ENCODE data around the gene PALS1.
"Not testable (repeated sequence)": the region's sequence is repeated elsewhere in the genome, so short reads cannot be mapped to it uniquely, and the experiment has no call there.

Gene PALS1

DNA sequence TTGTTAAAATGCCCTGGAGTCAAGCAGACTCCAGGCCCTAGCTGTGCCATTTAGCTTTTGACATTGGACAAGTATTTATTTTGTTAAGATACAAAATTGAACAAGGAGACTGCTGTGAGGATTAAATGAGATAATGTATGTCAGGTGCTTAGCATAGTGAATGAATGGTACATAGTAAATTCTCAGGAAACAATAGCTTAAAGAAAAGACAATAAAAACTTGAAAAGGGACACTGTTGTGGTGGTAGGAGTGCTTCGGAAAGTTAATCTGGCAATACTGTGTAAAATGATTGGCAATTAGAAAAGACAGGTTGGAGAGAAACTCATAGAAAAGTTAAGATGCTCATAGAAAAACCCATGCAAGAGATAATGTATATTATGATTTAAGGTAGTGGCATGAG lies 19.7 kb downstream of the PALS1 start:
- DNase-seq, result no peak

DNA sequence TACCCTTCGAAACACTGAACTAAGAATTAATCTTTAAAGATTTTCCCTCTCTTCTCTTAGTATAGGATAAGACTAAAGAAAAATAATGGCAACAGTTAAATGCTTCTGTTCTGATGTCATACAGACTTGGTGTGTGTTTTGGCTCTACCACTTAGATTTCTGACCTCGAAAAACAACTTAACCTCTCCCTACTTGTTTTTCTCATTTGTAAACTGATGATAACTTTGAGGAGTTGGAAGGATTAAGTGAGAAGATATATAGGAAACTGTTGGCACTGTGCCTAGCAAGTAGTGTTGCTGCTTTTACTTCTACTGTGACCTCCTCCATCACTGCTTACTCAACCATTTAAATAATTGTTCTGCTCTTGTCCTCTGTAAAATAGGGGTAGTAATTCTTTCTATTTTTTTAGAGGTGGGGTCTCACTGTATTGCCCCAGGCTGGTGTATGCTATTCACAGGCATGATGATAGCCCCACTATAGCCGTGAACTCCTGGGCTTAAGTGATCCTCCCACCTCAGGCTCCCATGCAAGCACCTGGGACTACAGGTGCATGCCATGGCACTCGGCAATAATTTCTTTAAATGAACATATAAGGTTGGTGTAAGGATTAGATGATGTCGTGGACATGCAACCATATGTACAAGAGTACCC lies 22.4 kb downstream of the PALS1 start:
- no peak for DNase-seq

DNA sequence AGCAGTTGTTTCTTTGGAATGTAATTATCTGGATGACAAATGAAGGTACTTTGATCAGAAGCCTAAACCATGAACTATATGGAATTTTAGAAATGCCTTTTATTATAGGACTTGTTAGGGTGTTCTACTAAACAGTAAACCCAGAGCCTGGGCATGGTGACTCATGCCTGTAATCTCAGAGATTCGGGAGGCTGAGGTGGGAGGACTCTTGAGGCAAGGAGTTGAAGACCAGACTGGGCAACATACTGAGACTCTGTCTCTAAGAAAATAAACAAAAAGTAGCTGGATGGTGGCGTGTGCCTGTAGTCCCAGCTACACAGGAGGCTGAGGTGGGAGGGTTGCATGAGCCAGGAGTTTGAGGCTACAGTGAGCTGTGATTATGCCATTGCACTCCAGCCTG lies 23.9 kb downstream of the PALS1 start:
- DNase-seq, result no peak

DNA sequence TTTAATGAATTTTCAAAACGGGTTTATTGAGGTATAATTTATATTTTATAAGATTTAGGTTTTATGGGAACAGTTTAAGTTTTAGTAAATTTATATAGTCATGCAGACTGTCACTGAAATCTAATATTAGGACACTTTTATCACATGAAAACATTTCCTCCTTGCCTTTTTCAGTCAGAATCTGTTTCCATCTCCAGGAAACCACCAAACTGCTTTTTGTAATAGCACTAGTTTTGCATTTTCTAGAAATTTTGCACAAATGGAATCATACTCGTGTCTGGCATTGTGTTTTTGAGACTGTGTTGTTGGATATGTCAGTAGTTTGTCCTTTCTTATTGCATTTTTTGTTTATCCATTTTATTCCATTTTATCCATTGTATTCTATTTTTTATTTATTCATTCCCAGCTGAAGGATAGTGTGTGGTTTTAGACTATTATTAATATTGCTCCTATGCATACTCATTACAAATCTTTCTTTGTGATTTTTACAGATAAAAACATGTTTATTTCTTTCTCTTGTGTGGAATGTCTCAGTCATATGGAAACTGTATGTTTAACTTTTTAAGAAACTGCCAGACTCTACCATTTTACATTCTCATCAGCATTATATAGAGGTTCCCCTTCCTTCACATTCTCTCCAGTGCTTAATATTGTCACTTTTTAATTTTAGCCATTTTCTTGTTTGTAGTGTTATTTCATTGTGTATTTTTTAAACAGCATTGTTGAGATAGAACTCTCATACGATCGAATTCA lies 26.5 kb downstream of the PALS1 start:
- no peak for DNase-seq

DNA sequence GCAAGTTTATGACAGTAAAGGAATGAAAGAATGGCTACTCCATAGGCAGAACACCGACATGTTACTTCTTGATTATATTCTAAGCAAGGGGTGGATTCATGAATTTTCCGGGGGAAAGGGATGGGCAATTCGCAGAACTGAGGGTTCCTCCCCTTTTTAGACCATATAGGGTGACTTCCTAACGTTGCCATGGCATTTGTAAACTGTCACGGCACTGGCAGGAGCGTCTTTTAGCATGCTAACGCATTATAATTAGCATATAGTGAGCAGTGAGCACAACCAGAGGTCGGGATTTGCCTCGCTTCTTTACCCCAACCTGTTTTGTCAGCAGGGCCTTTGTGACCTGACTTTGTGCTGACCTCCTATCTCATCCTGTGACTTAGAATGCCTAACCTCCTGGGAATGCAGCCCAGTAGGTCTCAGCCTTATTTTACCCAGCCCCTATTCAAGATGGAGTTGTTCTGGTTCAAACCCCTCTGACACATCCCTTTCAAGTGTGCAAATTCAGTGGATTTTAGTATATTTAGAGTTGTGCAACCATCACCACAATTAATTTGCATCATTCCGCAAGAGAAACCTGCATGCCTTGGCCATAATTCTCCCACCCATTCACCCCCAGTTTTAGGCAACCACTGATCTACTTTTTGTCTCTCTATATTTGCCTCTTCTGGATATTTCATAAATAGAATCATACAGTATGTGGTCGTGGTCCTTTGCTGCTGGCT lies 27.4 kb downstream of the PALS1 start:
- no peak for DNase-seq

DNA sequence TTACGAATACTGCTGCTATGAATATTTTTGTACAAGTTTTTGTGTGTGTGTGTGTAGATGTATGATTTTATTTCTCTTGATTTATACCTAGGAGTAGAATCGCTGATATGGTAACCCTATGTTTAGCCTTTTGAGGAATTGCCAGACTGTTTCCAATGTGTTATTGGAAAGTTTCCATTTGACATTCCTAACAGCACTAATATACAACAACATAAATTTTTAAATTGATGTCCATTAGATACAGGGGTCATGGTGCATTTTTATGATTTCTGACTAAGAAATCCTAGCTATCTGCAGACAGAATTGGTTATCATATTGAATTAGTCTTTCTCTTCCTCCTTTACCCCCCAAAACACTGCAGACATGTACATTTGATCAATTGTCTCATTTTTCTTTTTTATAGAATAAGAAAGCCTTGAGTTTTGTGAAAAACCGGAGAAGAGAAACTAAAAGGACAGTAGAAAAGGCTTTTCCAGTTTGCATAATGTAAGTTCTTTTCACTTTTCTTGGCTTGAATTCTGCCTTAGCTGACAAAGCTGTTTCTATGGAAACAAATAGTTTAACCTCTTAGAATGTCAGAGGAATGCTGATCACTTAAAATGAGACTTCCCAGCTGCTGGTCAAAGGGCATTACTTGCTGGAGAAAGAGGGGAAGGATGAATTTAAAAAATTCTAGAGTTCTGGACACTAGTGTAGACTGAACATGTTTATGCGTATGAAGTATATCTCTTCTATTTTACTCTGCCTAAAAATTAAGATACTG lies 28.2 kb downstream of the PALS1 start:
- DNase-seq, result no peak

DNA sequence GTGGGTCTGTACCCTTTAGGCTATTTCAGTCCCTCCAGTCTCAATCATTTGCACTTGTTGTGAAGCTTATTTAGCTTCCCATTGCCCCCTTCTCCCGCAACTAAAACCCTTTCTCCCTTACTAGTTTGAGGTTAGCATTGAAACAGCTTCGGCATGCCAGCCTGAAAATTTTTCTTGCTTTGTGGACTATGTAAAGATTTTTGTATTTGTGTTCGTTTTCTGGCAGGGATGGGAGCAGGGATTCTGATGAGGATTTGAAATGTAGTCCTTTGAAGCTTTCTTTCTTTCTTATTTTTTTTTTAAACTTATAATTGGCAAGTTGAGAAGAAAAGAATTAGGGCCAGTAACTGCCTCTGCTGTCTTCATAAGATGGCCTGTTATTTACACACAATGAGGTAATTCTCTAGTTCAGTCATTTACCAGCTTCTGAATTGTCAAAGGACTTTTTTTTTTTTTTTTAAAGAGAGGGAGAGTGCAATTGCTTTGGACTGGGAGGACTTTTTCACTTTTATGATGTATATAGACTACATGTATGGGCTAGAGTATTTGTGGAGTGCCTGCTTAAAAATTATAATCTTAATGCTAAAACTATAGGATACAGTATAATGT lies 29.0 kb downstream of the PALS1 start:
- DNase-seq, result no peak

DNA sequence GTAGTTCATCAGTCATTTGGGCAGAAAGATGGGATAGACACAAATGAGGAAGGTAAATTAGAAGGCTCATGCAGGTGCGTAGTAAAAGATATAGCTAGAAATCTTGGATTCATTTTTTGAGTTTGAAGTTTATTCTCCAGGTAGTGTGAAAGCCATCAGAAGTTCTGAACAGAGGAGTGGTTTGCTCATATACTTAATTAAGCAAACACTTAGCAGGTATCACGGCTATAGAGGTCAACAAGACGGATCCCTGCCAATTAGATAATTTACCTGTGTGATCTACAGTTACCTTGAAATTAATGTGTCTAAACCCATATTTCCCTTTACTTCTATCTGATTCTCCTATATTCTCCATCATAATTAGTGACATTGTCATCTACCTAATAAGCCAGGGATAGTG lies 29.7 kb downstream of the PALS1 start:
- no peak for DNase-seq

DNA sequence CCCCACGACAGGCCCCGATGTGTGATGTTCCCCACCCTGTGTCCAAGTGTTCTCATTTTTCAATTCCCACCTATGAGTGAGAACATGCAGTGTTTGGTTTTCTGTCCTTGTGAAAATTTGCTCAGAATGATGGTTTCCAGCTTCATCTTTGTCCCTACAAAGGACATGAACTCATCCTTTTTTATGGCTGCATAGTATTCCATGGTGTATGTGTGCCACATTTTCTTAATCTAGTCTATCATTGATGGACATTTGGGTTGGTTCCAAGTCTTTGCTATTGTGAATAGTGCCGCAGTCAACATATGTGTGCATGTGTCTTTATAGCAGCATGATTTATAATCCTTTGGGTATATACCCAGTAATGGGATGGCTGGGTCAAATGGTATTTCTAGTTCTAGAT lies 32.0 kb downstream of the PALS1 start:
- not testable (repeated sequence) for DNase-seq

DNA sequence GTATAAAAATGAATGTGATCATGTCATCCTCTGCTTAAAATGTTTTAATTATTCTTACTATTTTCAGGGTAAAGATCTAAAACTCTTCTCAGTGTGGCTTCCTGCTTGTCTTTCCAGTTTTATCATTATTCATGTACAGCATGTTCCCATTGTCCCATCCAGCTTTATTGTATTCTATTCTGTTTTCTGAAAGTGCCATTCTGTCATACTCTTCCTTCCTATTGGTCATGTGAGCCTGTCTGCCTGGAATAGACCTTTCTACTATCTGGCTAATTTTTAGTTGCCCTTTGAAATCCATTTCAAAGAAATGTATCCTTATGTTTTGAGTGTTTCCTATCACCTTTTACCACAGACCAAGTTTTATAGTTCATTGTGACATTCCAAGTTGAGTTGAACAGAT lies 34.9 kb downstream of the PALS1 start:
- no peak for DNase-seq

DNA sequence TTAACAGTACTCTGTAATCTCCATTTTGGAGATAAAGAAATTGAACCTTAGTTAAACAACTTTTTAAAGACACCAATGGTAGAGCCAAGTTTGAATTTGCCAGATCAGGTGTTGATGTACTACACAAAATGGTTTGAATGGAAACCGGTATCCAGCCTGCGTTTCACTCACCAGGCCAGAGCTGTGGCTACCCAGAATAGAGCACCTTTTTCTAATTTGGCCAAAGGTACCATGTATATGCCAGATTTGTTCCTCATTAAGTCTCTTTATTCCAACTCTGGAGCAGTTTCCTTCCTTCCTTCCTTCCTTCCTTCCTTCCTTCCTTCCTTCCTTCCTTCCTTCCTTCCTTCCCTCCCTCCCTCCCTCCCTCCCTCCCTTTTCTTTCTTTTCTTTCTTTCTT lies 39.3 kb downstream of the PALS1 start:
- no peak for DNase-seq

DNA sequence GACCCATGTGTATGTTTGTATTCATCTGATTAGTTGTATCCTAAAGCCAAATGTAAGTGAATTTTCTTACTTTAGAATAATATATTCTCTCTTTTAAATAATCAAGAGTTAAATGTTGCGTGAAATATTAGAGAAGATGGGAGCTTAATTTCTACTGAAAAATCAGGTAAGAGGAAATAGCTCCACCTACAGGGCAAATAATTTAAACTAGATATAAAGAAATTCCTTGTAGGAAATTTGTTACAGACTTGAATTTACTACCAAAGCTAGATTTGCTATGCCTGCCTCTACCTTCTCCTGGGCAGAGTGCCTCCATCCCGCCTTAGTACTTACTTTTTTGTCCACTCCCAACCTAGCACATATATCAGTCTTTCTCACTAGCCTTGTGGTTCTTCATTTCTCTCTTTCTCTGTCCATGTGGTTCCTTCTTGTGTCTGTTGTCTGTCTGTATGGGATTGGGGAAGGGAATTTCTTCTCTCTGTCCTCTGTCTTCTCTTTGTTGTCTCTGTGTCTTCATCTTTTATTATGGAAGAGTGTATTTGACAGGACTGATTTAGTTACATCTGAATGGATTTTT lies 44.7 kb downstream of the PALS1 start:
- DNase-seq, result peak; percentile 7
